Neural progenitor cell (in vitro differentiated cells): ENCODE measurements around the gene MAD1L1. TPM values are rescaled to one million over a fixed set of nuclear protein-coding genes. Genes with fewer than 3 reads are reported as not detected.
A peak's percentile ranks its signal among the peaks of the same experiment; 100 is the strongest.

ENCODE experiments used
- DNase-seq: peaks from one replicate; pipeline ENCODE4 v3.0.0-alpha.2; 2016; ENCODE audit warnings: low spot score
- H2AFZ ChIP-seq: fragments of 200-600 bp; sonication (generic); replicated peaks from 2 replicates; pipeline ENCODE4 v1.6.1; 2016; ENCODE audit warnings: antibody characterized with exemption
- H3F3A ChIP-seq: fragments of 200-600 bp; sonication (generic); 2 replicates; pipeline ENCODE4 v1.6.1; 2016; ENCODE audit warnings: antibody characterized with exemption, low read depth
- H3K27ac ChIP-seq: fragments of 200-600 bp; sonication (generic); 2 replicates; pipeline ENCODE4 v1.5.1; 2016; ENCODE audit warnings: mild to moderate bottlenecking
- H3K27me3 ChIP-seq: fragments of 200-600 bp; sonication (generic); 2 replicates; pipeline ENCODE4 v1.6.1; 2016; ENCODE audit warnings: mild to moderate bottlenecking, moderate library complexity
- H3K36me3 ChIP-seq: fragments of 200-600 bp; sonication (generic); 2 replicates; pipeline ENCODE4 v1.5.1; 2016
- H3K4me1 ChIP-seq: fragments of 200-600 bp; sonication (generic); 2 replicates; pipeline ENCODE4 v1.6.1; 2016; ENCODE audit warnings: mixed run types
- H3K4me2 ChIP-seq: fragments of 200-600 bp; sonication (generic); 2 replicates; pipeline ENCODE4 v1.6.1; 2016
- H3K4me3 ChIP-seq: fragments of 200-600 bp; sonication (generic); 2 replicates; pipeline ENCODE4 v1.5.1; 2016
- H3K79me2 ChIP-seq: fragments of 200-600 bp; sonication (generic); 2 replicates; pipeline ENCODE4 v1.6.1; 2016; ENCODE audit warnings: low read depth
- H3K9ac ChIP-seq: fragments of 200-600 bp; sonication (generic); 2 replicates; pipeline ENCODE4 v1.6.1; 2016
- H3K9me3 ChIP-seq: fragments of 200-600 bp; sonication (generic); 2 replicates; pipeline ENCODE4 v1.5.1; 2016; ENCODE audit warnings: low read depth
- H4K20me1 ChIP-seq: fragments of 200-600 bp; sonication (generic); 2 replicates; pipeline ENCODE4 v1.6.1; 2016; ENCODE audit warnings: low read depth
- H3K27ac Mint-ChIP-seq: 3 replicates; pipeline ENCODE4 v1.8.0; 2021; ENCODE audit warnings: mixed read lengths
- H3K27me3 Mint-ChIP-seq: 2 replicates; pipeline ENCODE4 v1.8.0; 2022; ENCODE audit warnings: low read depth, mild to moderate bottlenecking, inconsistent platforms, moderate library complexity, mixed read lengths; ENCODE audit not compliant: insufficient read depth
- H3K36me3 Mint-ChIP-seq: 3 replicates; pipeline ENCODE4 v1.8.0; 2021; ENCODE audit warnings: mixed read lengths
- H3K4me1 Mint-ChIP-seq: 3 replicates; pipeline ENCODE4 v1.8.0; 2021; ENCODE audit warnings: mixed read lengths
- H3K4me3 Mint-ChIP-seq: 3 replicates; pipeline ENCODE4 v1.8.0; 2021; ENCODE audit warnings: mild to moderate bottlenecking, moderate library complexity, mixed read lengths
- H3K9me3 Mint-ChIP-seq: 3 replicates; pipeline ENCODE4 v1.8.0; 2020; ENCODE audit warnings: mixed read lengths
- EZH2 ChIP-seq: fragments of 200-600 bp; sonication (generic); IDR thresholded peaks from 2 replicates; pipeline ENCODE4 v1.6.1; 2017; ENCODE audit warnings: antibody characterized with exemption, mild to moderate bottlenecking, moderate library complexity
- EZH2phosphoT487 ChIP-seq: fragments of 200-600 bp; sonication (generic); IDR thresholded peaks from 2 replicates; pipeline ENCODE4 v1.6.1; 2017; ENCODE audit warnings: antibody characterized with exemption
- total RNA-seq: library from RNA; depleted of rRNA; stranded (reverse); fragments of >200 nt; gene quantifications from 2 replicates; pipeline ENCODE4 v1.2.3, GENCODE V29; 2015; ENCODE audit warnings: low replicate concordance
- TF ChIP-seq, protein P1 (sequence below): fragments of 200-600 bp; sonication (generic); IDR thresholded peaks from 2 replicates; pipeline ENCODE4 v1.5.1; 2017; ENCODE audit warnings: antibody characterized with exemption, mild to moderate bottlenecking

Gene MAD1L1
- total RNA-seq, 1 donor from 2014 or later = 23.7 TPM

DNA sequence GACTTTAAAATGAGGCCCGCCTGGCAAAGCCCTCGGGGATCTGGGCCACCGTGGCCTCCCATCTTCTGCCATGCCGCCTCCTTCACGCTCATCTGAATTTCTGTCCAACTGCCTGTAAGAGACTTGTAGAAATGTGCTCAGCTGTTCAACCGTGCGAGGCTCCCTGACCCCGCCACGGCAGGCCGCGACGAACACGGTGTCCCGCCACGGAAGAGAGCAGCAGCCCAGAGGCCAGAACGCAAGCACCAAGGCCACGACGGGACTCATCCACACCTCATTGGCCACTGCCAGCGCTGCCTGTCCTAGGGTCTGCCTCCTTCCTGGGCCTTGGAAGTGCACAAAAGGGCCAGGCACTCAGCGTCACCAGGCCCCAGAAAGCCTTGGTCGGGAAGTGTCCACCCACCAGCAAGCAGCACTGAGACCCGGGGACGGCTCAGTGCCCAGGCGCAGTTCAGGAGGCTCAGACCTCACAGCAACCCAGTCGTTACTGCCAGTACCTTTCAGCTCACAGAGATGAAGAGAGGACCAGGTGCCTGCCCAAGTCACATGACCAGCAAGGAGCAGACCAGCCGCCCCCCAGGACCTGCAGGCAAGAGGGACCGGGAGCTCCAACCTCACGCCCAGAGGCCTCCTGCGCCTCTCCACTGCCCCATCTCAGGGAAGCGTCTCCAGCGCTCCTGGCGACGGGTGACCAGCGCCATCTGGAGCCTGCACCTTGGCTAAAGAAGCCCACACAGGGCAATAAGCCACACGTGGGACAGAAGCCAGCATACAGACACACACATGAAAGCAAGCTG, 85.9 kb downstream of the MAD1L1 start:
- H3K36me3 Mint-ChIP-seq = peaks cover 14% of the 10 kb centered on the region
- peak overlapping the region; percentile 66 for H3K27ac Mint-ChIP-seq
- H3K36me3 ChIP-seq = no peaks in the 10 kb centered on the region
- no peaks in the 10 kb centered on the region for H3K9me3 Mint-ChIP-seq
- H3K4me1 Mint-ChIP-seq = peaks cover 19% of the 10 kb centered on the region
- no peaks in the 10 kb centered on the region for H3K79me2 ChIP-seq
- H3K9ac ChIP-seq = no peak overlapping the region
- H2AFZ ChIP-seq = no peak overlapping the region
- no peak for DNase-seq
- peaks cover 17% of the 10 kb centered on the region for H4K20me1 ChIP-seq
- H3K27me3 Mint-ChIP-seq = peaks cover 2% of the 10 kb centered on the region
- H3K4me2 ChIP-seq = no peak overlapping the region
- TF ChIP-seq, protein P1, sequence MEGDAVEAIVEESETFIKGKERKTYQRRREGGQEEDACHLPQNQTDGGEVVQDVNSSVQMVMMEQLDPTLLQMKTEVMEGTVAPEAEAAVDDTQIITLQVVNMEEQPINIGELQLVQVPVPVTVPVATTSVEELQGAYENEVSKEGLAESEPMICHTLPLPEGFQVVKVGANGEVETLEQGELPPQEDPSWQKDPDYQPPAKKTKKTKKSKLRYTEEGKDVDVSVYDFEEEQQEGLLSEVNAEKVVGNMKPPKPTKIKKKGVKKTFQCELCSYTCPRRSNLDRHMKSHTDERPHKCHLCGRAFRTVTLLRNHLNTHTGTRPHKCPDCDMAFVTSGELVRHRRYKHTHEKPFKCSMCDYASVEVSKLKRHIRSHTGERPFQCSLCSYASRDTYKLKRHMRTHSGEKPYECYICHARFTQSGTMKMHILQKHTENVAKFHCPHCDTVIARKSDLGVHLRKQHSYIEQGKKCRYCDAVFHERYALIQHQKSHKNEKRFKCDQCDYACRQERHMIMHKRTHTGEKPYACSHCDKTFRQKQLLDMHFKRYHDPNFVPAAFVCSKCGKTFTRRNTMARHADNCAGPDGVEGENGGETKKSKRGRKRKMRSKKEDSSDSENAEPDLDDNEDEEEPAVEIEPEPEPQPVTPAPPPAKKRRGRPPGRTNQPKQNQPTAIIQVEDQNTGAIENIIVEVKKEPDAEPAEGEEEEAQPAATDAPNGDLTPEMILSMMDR = peak; percentile 16
- TF ChIP-seq EZH2 = no peak
- no peaks in the 10 kb centered on the region for H3F3A ChIP-seq
- H3K27ac ChIP-seq = no peak overlapping the region
- H3K4me1 ChIP-seq = no peaks in the 10 kb centered on the region
- H3K4me3 Mint-ChIP-seq = peak overlapping the region; percentile 50
- no peaks in the 10 kb centered on the region for H3K9me3 ChIP-seq
- H3K27me3 ChIP-seq = no peaks in the 10 kb centered on the region
- no peak overlapping the region for H3K4me3 ChIP-seq

GRCh38 chr7:2145835-2146580, 86.7 kb downstream of the MAD1L1 start:
- H3K4me1 Mint-ChIP-seq = peaks cover 15% of the 10 kb centered on the region
- no peaks in the 10 kb centered on the region for H3K79me2 ChIP-seq
- no peaks in the 10 kb centered on the region for H3K36me3 ChIP-seq
- H3K27ac ChIP-seq = no peak overlapping the region
- no peak overlapping the region for H3K4me3 Mint-ChIP-seq
- H3K27ac Mint-ChIP-seq = peak overlapping the region; percentile 81
- no peaks in the 10 kb centered on the region for H3F3A ChIP-seq
- no peak overlapping the region for H3K9ac ChIP-seq
- no peak overlapping the region for H3K4me2 ChIP-seq
- no peaks in the 10 kb centered on the region for H3K9me3 ChIP-seq
- H3K36me3 Mint-ChIP-seq = peaks cover 14% of the 10 kb centered on the region
- H4K20me1 ChIP-seq = peaks cover 11% of the 10 kb centered on the region
- H3K27me3 ChIP-seq = no peaks in the 10 kb centered on the region
- TF ChIP-seq, protein P1 = no peak
- no peak for TF ChIP-seq EZH2phosphoT487
- no peak for TF ChIP-seq EZH2
- H3K27me3 Mint-ChIP-seq = peaks cover 2% of the 10 kb centered on the region
- H3K4me3 ChIP-seq = no peak overlapping the region
- no peak for DNase-seq
- no peaks in the 10 kb centered on the region for H3K9me3 Mint-ChIP-seq
- H2AFZ ChIP-seq = no peak overlapping the region
- H3K4me1 ChIP-seq = no peaks in the 10 kb centered on the region

DNA sequence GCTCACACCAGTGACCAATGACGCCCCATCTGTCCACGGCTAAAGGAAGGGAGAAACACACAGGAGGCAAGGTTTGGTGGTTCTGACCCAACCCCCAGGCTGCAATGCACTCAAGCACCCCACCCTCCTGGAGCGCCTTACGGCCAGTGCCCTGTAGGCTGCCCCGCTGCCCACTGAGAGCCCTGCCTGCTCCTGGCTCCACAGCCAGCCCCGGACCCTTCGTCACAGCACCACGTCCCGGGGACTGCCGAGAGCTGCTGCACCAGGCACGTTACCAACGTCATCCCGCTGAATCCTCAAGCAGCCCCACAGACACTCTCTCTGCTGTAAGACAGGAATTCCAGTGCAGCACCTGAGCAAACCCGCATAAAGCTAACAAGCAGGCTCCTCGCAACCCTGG, 87.8 kb downstream of the MAD1L1 start:
- H3K36me3 ChIP-seq = no peaks in the 10 kb centered on the region
- no peak overlapping the region for H3K9ac ChIP-seq
- H2AFZ ChIP-seq = no peak overlapping the region
- H3K4me1 ChIP-seq = no peaks in the 10 kb centered on the region
- H3K4me1 Mint-ChIP-seq = peaks cover 10% of the 10 kb centered on the region
- H3F3A ChIP-seq = no peaks in the 10 kb centered on the region
- H3K27me3 Mint-ChIP-seq = peaks cover 2% of the 10 kb centered on the region
- no peak for DNase-seq
- H3K27ac ChIP-seq = no peak overlapping the region
- no peak overlapping the region for H3K27ac Mint-ChIP-seq
- H3K4me3 ChIP-seq = no peak overlapping the region
- no peaks in the 10 kb centered on the region for H3K9me3 ChIP-seq
- TF ChIP-seq EZH2 (no peak), EZH2phosphoT487 (no peak)
- TF ChIP-seq, protein P1 = no peak
- no peak overlapping the region for H3K4me2 ChIP-seq
- H3K9me3 Mint-ChIP-seq = no peaks in the 10 kb centered on the region
- no peaks in the 10 kb centered on the region for H3K79me2 ChIP-seq
- peaks cover 10% of the 10 kb centered on the region for H4K20me1 ChIP-seq
- H3K36me3 Mint-ChIP-seq = peaks cover 14% of the 10 kb centered on the region
- no peak overlapping the region for H3K4me3 Mint-ChIP-seq
- H3K27me3 ChIP-seq = no peaks in the 10 kb centered on the region
